Measurements from ENCODE around the gene SPACA4.

GRCh38 chr19:48633148-48634035 lies 26.9 kb downstream of the SPACA4 start:
- TF ChIP-seq CTCF (IDR thresholded peaks at IDR 0.05; ENCODE audit: low read depth, low read length, poor library complexity, severe bottlenecking), result no peak
- no peak for TF ChIP-seq EZH2phosphoT487 (IDR thresholded peaks at IDR 0.05; ENCODE audit: borderline replicate concordance, low read length)
